NCI-H69 (cell line): ENCODE results near the gene STK16.
"Not testable (repeated sequence)": the region's sequence is repeated elsewhere in the genome, so short reads cannot be mapped to it uniquely, and the experiment has no call there.

Source experiments
- DNase-seq: peaks from one replicate; lab custom pipeline; 2025; lab: John Stamatoyannopoulos, UW

STK16 gene

GRCh38 chr2:219287116-219287440, 41.8 kb downstream of the STK16 start:
- DNase-seq = not testable (repeated sequence)

DNA sequence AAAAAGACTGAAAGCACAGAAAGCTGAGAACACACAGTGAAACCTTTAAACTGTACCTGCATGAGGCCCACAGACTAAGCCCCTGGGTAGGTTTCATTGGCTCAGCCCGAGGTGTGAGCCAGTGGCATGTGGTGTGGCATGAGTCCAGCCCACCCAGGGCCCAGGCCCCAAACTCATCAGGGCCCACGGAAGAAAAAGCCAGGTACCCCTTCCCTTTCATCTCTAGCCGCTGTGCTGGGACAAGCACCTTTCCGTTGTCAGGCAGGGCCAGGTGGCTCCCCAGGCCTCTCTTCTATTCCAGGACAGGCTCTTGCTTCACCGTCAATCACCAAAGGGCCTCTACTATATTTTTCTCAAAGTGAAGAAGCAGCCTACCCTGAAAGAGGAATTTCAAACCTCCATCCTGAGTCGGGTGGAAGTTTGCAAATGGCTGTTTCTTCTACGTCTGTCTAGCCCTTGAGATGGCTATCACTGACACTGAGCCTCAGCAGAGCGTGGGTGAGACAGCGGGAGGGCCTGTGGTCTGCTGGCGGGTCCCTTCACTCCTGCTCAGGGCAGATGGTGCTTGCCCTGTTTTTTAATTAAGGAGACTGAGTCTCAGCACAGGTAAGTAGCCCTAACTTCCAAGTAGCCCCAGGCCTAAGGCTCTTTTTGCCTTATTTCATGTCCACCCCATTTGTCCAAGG, 42.4 kb downstream of the STK16 start:
- DNase-seq = no peak

DNA sequence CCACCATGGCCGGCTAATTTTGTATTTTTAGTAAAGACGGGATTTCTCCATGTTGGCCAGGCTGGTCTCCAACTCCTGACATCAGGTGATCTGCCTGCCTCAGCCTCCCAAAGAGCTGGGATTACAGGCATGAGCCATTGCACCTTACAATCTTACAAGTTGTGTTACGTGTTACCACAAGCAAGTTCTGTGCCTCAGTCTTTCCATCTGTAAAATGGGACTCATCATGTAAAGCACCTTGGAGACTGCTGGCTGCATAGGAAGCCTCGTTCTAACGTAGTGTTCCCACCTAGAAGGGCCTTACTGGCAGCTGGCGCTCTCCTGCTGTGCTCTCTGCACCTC, 43.9 kb downstream of the STK16 start:
- DNase-seq = peak; percentile 35

GRCh38 chr2:219289537-219290361, 44.5 kb downstream of the STK16 start:
- DNase-seq = peak; percentile 35

DNA sequence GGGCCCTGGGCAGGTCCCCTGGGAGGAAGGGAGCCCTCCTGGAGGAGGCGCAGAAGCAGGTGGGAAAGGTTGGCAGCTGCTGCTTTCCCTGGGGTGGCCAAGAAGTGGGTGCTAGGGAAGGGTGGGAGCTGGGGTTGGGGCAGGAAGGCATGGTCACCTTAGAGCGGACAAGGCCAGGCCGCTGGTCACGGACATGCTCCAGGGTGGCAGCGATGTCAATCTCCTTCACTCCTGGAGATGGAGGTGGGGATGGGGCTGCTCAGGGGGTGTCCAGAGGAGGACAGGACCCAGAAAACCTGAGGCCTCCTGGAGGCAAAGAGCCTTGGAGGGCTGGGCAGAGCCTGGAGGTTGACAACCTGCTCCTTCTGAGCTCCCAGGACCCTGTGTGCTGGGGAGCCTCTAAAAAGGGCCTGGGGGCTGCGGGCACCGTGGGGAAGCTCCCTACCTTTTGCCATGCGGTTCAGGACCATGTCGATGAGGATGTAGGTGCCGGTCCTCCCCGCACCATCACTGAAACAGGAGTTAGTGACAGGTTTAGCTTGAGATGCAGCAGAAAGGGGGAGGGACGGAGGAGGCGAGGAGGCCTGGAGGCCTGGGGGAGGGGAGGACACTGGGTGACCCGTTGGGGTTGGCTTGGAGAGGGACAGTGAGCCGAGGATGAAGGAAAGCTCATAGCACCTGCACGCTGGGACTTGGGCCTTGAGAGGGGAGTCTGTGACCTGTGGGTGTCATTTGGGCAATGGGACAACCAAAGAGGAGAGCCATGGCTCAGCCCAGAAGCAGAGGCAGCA, 45.3 kb downstream of the STK16 start:
- no peak for DNase-seq

GRCh38 chr2:219291394-219291793, 46.1 kb downstream of the STK16 start:
- DNase-seq = no peak

- no peak for DNase-seq
Observed at GRCh38 chr2:219291910-219292490, 46.7 kb downstream of the STK16 start.

GRCh38 chr2:219292616-219293015, 47.3 kb downstream of the STK16 start:
- no peak for DNase-seq

DNA sequence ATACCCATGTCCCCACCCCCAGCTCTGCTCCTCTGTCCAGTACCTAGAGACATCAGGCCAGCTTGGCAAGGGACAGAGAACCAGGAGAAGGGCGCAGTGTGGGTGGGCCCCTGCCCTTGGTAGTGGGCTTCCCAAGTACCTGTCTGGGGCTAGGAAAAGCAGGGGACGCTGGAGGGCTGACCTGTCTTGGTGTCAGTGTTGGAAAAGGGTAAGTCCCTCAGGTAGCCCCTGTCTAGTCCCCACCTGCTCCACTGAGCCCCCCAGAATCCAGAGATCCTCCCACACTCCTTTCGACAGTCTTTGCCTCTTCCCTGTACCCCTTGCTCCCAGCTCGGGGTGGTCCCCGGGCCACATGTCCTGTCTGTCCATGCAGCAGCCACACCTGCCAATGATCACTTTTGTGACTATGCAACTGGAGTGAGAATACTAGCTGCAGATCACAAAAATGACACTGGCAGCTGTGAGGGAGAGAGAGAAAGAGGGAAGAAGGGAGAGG, 48.5 kb downstream of the STK16 start:
- no peak for DNase-seq

GRCh38 chr2:219294356-219295351, 49.4 kb downstream of the STK16 start:
- peak; percentile 84 for DNase-seq

DNA sequence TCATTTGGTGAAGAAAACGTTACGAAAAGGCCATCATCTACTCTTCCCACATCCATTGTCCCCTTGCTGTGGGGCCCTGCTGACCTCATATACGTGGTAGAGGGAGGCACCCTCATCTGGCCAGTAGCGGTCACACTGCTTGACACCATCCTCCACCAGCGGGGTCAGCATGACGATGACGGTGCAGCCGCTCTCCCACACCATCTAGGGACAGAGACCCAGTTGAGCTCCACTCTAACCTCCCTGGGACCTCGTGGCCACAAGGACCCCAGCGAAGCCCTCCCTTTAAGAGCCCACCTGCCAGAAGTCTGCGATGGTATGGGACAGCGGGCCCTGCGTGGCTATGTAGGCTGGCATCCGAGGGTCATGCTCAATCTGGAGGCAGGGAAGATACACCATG, 50.9 kb downstream of the STK16 start:
- DNase-seq = no peak

- DNase-seq = no peak
Observed at GRCh38 chr2:219296631-219297391, 51.5 kb downstream of the STK16 start.

DNA sequence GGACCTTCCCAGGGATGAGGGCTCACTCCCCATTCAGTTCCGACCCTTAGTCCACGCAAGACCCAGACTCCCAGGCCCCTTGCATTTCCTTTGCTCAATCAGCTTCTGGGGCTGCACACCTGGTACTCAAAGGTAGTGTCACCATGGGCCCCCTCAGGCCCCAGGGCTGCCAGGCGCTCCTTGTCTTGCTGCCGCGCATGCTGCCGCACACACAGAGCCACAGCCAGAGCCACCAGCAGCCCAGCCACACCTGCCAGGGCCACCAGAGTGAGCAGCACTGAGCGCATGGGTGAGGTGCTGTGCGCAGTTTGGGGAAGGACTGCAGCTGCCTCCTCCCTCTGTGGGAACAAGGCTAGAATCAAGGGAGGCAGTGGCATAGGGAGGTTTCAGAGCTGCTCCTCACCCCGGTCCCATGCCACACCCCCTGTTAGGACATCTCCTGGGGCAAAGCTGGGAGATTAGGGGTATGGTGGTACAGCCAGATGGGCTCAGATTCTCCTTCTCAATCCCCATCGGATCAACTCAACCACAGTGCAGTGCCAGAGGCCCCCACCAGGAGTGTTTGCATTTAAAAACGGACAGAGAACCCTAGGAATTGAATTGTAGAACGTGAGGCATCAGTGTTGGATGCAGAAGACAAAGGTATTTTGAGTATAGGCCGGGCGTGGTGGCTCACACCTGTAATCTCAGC, 52.6 kb downstream of the STK16 start:
- DNase-seq = no peak

GRCh38 chr2:219298759-219299371, 53.6 kb downstream of the STK16 start:
- peak; percentile 63 for DNase-seq

GRCh38 chr2:219299372-219299760, 54.1 kb downstream of the STK16 start:
- DNase-seq = no peak
